Hematopoietic multipotent progenitor cell (in vitro differentiated cells): ENCODE data around the gene COMMD4. TPM values are rescaled to one million over a fixed set of nuclear protein-coding genes. Genes with fewer than 3 reads are reported as not detected.
"Not testable (repeated sequence)": the region's sequence is repeated elsewhere in the genome, so short reads cannot be mapped to it uniquely, and the experiment has no call there.

ENCODE experiments used
- DNase-seq, 3 donors: peaks; one replicate each; pipeline ENCODE4 v3.0.0-alpha.2; 2011 to 2015; ENCODE audit warnings: low read depth in 2 of 3, low spot score in 2 of 3
- total RNA-seq: library from RNA; depleted of rRNA; stranded (reverse); fragments of >200 nt; gene quantifications from one replicate; pipeline ENCODE4 v1.2.3, GENCODE V29; 2012

COMMD4 gene
- total RNA-seq, 1 donor = 81.3 TPM

DNA sequence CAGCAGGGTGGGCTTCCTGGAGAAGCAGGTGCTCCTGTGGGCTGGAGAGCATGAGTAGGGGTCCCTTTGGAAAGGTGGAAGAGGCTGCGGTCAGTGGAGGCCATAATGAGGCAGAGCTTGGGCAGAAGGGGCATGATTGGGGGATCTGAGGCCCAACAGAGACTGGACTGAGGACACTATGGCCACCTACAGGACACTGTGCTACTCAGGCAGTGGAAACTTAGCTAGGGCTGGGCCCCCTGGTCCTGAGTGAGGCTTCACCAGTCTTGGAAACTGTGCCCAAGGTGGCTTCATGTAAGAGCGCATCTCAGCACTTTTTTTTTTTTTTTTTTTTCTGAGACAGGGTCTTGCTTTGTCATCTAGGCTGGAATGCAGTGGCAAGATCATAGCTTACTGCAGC lies 6.3 kb upstream of the COMMD4 start:
- no peak for DNase-seq

DNA sequence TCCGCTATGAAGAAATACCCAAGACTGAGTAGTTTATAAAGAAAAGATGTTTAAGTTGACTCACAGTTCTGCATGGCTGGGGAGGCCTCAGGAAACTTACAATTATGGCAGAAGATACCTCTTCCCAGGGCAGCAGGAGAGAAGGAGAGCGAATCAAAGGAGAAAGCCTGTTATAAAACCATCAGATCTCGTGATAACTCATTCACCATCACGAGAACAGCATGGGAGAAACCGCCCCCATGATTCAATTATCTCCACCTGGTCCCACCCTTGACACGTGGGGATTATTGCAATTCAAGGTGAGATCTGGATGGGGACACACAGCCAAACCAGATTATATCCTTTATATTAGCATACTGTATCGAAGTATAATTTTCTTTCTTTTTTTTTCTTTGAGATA lies 3.8 kb upstream of the COMMD4 start:
- not testable (repeated sequence) for DNase-seq

DNA sequence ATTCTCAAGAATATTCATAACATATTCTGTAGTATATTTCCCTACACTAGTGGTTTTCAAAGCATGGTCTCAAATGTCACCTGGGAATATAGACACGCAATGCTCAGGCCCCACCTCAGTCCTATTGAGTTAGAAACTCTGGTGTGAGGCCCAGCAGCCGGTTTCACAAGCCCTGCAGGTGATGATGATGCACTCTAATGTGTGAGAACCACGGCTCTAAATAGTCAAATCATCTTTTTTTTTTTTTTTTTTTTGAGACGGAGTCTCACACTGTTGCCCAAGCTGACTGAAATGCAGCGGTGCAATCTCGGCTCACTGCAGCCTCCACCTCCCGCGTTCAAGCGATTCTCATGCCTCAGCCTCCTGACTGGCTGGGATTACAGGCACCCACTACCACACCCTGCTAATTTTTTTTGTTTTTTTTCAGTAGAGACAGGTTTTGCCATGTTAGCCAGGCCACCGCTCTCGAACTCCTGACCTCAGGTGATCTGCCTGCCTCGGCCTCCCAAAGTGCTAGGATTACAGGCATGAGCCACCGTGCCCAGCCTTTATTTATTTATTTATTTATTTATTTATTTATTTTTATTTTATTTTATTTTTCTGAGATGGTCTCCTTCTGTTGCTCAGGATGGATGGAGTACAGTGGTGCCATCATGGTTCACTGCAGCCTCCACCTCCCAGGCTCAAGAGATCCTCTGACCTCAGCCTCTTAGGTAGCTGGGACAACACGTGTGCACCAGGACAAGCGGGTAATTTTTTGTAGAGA lies 2.0 kb upstream of the COMMD4 start:
- not testable (repeated sequence) for DNase-seq

DNA sequence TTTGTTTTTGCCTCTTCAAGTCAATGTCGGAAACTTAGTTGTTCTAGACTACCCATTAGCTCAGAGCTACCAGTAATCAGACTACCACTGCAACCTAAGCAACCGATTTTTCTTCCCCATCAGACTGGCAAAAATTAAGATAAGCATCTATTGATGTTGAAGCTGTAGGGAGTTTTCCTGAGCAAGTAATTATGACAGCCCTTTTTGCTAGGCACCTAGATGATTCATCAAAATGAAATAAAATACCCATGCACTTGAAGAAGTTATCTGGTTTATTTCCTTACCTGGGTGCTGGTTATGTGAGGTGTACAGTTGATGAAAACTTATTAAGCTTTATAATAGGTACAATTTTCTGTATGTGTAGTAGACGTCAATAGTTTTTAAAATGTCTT lies 554 bp upstream of the COMMD4 start:
- DNase-seq = no peak

DNA sequence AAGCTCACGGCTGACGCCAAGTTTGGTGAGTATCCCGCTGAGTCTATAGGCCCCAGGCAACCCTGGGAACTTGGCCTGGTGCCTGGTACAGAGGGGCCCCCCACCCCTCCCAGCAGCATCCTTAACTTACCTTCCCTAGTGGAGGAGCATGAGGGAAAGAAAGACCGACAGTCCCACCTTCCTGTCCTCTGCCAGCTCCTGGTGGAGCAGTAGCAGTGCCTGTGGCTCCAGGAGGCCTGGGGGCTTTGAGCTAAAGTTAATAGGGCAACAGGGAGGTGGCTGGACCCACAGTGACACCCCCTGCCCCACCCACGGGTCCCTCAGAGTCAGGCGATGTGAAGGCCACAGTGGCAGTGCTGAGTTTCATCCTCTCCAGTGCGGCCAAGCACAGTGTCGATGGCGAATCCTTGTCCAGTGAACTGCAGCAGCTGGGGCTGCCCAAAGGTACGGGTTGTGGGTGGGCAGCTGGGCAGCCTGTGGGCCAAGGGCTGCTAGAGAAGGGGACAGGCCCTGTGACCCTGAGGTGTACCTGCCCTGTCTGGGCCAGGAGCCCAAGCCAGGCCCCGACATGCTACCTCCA lies 2.9 kb downstream of the COMMD4 start:
- DNase-seq = no peak

DNA sequence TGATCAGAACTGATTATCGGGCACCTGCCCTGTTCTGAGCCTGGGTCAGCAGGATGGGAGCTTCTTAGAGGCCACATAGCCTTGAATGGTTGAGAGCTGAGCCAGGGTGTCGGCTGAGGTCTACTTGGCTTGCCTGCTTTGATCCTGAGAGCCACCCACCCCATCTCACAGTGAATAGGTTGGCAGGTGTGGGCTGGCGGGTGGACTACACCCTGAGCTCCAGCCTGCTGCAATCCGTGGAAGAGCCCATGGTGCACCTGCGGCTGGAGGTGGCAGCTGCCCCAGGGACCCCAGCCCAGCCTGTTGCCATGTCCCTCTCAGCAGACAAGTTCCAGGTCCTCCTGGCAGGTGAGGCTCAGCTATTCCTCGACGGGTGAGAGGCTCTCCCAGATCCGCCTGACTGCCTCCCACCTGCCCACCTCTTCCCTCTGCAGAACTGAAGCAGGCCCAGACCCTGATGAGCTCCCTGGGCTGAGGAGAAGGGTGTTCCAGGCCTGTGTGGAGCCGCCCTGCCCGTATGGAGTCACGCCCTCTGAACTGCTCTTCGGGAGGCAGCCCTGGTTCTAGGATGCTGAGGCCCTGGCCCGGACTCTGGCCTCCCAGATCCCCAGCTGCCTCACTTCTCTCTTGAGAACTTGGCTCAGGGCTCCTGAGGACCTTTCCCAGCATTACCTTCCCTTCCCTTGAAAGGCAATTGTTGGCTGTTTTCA lies 3.8 kb downstream of the COMMD4 start:
- DNase-seq = no peak

DNA sequence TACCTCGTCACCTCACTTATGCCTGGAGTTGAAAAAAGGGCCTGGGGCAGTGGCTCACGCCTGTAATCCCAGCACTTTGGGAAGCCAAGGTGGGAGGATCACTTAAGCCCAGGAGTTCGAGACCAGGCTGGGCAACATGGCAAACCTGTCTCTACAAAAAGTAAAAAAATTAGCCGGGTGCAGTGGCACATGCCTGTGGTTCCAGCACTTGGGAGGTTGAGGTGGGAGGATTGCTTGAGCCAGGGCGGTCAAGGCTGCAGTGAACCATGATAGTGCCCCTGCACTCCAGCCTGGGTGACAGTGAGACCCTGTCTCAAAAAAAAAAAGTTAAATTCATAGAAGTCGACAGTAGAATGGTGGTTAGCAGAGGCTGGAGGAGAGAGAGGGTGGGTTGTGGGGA lies 6.4 kb downstream of the COMMD4 start:
- no peak for DNase-seq

DNA sequence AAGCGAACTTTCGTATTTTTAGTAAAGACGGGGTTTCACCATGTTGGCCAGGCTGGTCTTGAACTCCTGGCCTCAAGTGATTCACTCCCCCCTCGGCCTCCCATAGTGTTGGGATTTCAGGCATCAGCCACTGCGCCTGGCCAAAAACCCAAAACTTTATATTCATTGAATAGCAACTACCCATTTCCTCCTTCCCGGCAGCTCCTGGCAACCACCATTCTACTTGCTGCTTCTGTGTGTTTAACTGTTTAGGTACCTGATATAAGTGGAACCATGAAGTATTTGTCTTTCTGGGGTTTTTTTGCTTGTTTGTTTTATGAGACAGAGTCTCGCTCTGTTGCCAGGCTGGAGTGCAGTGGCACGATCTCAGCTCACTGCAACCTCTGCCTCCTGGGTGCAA lies 8.1 kb downstream of the COMMD4 start:
- peak in 1 of 3 donors; percentile 17 for DNase-seq

DNA sequence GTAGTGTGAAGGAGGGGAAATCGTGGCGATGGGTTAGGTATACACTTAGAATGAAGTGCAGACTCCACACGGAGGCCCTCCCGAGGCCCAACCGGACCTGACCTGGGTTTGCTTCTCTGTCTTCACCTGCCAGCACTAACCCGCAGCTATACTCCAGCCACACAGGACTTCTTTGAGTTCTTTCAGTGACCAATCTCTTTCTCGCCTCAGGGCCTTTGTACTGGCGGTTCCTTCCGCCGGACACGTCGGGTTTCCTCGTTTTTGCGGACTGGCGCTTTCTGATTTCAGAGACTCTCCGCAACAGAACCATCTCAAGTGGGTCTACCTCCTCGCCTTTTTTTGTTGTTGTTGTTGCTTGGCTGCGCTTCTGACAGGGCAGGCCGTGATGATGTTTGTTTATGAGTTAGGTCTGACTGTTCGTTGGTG lies 10.9 kb downstream of the COMMD4 start, which contains the start of gene NEIL1:
Gene NEIL1, plus strand, starts transcription at position 244 of the 426 bp plus-strand sequence. CDS start 1,867 bp downstream, outside the sequence.
- no peak for DNase-seq

DNA sequence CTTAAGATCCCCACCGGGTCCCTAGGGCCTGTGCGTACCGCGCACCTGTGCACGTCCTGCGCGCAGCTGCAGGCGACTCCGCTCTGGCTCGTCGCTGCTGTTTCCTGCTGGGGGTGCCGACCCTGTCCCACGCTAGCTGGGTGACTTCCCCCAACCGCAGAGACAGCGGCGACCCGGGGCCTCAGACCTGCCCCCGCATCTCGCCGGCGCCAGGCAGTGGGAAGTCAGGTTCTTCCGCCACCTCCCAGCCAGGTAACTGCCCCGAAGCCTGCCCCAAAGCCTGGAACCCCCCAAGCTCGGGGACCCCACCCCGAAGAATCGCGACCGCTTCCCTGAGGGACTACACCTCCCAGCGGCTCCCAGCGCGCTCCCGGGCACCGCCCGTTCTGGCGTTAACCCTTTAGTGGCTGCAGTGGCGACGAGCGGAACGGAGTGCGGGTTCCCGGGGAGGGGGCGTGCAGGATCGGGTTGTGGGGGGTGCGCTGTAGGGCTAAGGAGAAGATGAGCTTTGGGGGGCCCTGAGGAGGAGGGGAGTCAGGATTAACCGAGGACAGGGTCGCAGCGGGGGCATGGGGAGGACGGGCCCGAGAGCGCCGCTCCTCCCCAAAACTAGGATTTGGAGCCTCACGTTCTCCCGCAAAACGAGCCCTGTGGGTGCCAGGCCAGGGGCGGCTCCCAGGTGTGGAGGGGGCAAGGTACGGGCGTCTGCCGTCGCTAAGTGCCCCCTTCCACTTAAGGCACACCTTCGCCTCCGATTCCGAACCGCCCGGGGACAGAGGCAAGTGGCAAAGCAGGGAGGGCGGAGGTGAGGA lies 11.6 kb downstream of the COMMD4 start:
- DNase-seq = peak in 2 of 3 donors; percentile 66 to 70

DNA sequence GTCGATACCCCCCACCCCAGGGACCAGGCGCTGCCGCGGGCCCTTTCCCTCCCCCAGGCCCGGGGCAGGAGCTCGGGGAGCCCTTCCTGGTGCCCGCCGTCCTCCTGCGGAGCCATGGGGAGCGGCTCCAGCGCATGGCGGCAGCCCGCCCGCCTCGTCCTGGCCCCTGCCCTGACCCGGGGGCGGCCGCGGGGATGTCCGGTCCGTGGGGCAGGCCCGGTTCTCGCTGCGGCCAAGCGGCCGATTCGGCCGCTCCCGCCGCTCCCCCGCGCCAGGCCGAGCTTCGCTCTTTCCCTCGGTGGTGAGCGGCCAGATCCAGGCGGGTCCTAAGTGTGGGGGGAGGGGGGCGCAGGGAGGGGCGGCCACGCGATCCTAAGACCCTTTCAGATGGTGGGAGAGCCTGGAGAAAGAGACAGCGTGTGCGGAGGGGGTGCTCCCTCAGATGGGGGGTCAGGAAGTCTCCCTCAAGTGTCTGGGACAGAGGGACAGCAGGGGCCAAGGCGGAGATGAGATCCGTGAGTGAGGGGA lies 12.2 kb downstream of the COMMD4 start:
- no peak for DNase-seq

DNA sequence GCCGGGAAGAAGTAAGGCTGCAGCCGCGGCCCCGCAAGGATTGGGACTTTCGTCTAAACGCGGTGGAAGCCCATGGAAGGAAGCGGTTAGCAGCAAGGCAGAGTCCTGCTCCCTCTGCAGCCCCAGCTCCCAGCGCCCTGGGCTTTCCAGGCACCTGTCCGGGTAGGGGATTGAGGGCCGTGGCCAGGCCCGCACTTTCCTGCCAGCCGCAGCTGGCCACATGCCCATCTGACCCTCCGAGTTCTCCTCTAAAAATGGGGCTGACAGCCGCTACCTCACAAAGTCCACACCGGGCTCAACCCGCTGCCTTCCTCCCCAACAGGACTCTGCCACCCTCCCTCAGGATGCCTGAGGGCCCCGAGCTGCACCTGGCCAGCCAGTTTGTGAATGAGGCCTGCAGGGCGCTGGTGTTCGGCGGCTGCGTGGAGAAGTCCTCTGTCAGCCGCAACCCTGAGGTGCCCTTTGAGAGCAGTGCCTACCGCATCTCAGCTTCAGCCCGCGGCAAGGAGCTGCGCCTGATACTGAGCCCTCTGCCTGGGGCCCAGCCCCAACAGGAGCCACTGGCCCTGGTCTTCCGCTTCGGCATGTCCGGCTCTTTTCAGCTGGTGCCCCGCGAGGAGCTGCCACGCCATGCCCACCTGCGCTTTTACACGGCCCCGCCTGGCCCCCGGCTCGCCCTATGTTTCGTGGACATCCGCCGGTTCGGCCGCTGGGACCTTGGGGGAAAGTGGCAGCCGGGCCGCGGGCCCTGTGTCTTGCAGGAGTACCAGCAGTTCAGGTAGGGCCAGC lies 12.9 kb downstream of the COMMD4 start:
- DNase-seq = no peak

DNA sequence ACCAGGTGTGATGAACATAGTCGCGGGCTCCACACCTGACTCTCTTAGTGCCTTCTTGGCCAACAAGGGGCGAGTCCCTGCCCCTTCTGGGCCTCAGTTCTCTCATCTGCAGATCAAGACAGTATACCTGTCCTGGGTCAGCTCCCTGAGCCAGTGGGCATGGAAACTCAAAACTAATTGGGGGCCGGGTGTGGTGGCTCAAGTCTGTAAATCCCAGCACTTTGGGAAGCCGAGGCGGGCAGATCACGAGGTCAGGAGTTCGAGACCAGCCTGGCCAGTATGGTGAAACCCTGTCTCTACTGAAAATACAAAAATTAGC lies 13.4 kb downstream of the COMMD4 start:
- not testable (repeated sequence) for DNase-seq

DNA sequence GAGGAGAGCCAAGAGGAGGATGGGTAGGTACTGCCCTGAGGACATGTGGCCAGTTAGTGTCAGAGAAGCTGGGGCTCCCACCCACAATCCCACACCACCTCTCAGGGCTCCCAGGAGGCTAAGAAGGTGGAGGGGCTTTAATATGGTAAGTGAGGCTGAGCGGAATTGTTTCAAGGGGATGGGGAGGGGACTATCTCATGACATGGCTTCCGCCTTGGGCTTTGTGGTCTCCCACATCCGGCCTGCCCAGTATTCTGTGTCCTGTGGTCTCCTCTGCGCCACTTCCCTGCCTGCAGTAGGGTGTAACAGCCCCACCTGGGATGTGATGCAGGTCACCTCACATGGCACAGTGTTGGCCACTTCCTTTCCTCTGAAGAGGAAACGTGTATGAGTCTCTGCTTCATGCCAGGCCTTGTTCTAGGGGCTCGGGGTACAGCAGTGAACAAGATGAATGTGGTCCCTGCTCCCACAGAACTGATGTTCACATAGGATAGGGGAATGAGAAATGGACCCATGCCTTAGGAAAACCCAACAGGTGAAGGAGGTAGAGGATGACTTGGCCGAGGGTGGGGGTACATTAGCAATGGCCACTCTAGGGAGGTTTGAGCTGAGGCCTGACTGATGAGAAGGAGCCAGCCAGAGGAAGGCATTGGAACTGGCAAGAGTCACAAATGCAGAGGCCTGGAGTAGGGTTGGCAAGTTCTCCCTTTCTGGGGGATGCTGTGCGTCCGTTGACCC lies 14.2 kb downstream of the COMMD4 start:
- peak in 2 of 3 donors; percentile 89 to 95 for DNase-seq

DNA sequence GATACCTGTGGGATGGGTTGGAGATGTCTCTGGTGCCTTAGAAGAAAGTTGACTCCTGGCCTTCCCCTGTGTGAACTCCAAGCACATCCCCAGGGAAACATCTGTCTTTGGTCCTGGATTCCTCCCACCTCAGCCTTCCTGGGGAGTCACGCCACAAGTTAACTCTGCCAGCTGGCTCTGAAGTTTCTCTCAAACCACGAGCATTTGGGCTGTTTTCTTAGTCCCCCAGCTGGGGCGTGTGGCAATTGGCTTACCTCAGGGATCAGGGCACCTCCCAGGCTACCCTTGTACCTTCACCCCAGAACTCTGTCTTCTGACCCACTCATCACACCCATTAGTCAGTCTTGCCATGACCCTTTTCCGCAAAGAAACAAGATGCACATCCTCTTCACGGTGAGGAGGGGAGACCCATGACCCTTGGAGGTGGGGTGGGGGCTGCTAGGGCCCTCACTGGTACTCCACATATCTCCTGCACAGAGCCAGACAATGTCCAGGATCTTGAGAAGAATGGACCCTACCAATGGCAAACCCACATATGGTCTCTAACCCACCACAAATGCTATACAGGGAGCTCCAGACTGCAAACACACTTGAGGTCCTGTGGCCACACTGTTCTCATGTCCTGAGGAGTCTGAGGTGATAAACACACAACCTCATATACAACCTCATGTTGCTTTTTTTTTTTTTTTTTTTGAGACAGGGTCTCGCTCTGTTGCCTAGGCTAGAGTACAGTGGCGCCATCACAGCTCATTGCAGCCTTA lies 14.9 kb downstream of the COMMD4 start:
- no peak for DNase-seq

DNA sequence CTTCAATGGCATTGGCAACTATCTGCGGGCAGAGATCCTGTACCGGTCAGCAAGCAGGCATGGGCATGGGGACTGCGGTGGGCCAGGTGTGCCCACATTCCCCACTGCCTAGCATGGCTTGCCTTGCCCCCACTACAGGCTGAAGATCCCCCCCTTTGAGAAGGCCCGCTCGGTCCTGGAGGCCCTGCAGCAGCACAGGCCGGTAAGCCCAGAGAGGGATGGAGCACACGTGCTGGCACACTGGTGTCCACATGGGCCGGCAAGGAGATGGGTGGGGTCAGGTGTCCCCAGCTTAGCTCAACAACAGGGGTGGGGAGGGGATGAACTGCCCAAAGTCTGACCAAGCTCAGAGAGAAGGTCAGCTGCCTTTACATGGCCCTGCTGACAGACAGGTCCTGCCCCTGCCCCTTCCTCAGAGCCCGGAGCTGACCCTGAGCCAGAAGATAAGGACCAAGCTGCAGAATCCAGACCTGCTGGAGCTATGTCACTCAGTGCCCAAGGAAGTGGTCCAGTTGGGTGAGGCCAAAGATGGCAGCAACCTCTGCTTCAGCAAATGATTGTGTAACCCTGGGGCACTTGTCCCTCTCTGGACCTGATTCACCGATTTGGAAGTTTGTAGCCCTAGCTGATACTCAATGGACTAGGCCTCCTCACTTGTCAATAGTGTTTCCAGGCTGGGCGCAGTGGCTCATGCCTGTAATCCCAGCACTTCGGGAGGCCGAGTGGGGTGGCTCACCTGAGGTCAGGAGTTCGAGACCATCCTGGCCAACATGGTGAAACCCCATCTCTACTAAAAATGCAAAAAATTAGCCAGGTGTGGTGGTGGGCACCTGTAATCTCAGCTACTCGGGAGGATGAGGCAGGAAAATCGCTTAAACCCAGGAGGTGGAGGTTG lies 16.6 kb downstream of the COMMD4 start:
- no peak for DNase-seq

DNA sequence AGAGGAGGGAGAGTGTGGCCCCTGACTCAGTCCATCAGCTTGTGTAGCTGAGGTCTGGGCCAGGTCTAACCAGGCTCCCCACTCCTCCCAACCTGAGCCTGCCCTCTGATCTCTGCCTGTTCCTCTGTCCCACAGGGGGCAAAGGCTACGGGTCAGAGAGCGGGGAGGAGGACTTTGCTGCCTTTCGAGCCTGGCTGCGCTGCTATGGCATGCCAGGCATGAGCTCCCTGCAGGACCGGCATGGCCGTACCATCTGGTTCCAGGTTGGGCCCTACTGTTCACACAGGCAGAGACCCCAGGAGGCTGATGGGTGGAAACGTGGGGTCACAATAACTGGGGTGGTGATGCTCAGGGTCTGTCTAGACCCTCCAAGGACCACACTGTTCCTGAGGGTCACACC lies 17.7 kb downstream of the COMMD4 start:
- DNase-seq = no peak

DNA sequence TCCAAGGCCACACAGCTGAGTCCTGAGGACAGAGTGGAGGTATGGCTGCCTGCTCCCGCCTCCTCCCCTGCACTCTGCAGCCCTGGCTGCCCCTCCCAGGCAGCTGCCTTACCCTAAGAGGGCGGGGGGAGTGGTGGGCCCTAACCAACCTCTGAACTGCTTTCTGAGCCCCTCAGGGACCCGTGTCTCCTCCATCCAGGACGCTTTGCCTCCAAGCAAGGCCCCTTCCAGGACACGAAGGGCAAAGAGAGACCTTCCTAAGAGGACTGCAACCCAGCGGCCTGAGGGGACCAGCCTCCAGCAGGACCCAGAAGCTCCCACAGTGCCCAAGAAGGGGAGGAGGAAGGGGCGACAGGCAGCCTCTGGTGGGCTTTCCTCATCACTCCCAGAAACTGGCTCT lies 18.6 kb downstream of the COMMD4 start:
- no peak for DNase-seq
